Vagina (tissue), 2 donors: ENCODE data around the gene RNU2-1.

Source experiments
- POLR2A ChIP-seq, 2 donors: fragments of 450-650 bp; IDR thresholded peaks; one replicate each; pipeline ENCODE4 v1.6.1; 2017; ENCODE audit warnings: antibody characterized with exemption in 2 of 2, mild to moderate bottlenecking in 2 of 2, moderate library complexity in 2 of 2
- TF ChIP-seq, protein P1 (sequence below), 3 experiments: fragments of 450-650 bp in 2 of 3; fragments of 200-600 bp in 1 of 3; sonication (generic) in 1 of 3; IDR thresholded peaks; one replicate each; pipeline ENCODE4 v1.5.1; 2017 to 2019; ENCODE audit warnings: antibody characterized with exemption in 3 of 3, mild to moderate bottlenecking in 2 of 3, moderate library complexity in 2 of 3

- TF ChIP-seq, protein P1, sequence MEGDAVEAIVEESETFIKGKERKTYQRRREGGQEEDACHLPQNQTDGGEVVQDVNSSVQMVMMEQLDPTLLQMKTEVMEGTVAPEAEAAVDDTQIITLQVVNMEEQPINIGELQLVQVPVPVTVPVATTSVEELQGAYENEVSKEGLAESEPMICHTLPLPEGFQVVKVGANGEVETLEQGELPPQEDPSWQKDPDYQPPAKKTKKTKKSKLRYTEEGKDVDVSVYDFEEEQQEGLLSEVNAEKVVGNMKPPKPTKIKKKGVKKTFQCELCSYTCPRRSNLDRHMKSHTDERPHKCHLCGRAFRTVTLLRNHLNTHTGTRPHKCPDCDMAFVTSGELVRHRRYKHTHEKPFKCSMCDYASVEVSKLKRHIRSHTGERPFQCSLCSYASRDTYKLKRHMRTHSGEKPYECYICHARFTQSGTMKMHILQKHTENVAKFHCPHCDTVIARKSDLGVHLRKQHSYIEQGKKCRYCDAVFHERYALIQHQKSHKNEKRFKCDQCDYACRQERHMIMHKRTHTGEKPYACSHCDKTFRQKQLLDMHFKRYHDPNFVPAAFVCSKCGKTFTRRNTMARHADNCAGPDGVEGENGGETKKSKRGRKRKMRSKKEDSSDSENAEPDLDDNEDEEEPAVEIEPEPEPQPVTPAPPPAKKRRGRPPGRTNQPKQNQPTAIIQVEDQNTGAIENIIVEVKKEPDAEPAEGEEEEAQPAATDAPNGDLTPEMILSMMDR (IDR thresholded peaks at IDR 0.05), result no peak
- TF ChIP-seq POLR2A (IDR thresholded peaks at IDR 0.05), result no peak
These were observed 18.4 kb downstream of the RNU2-1 start for GRCh38 chr17:43215341-43215740.
